GM19240 (cell line): Measurements from ENCODE around the gene APBB1IP.

Experiments
- DNase-seq: peaks from one replicate; pipeline ENCODE4 v3.0.0; 2011; ENCODE audit warnings: low spot score; ENCODE audit not compliant: insufficient read length

Gene APBB1IP

GRCh38 chr10:26505491-26505890 lies 67.3 kb downstream of the APBB1IP start:
- no peak for DNase-seq

GRCh38 chr10:26506736-26507135 lies 68.6 kb downstream of the APBB1IP start:
- DNase-seq, result no peak

GRCh38 chr10:26507441-26507840 lies 69.3 kb downstream of the APBB1IP start:
- no peak for DNase-seq

GRCh38 chr10:26508016-26508415 lies 69.9 kb downstream of the APBB1IP start:
- DNase-seq, result no peak

DNA sequence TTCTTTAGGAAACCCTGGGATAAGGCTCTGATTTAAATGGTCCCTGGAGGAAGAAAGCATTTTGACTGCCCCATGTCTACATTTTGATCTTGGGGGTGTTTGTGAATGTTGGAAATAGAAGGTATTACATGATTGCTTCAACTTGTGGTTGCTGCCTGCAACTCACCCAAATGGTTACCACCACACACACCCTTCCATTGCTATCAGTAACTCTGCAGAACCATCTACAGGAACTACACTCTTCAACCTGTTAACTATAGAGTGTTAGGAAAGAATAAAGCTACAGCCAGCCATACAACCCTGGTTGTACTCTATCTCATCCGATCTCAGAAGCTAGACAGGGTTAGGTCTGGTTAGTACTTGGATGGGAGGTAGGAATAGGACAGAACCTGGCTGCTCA lies 71.2 kb downstream of the APBB1IP start:
- DNase-seq, result no peak

DNA sequence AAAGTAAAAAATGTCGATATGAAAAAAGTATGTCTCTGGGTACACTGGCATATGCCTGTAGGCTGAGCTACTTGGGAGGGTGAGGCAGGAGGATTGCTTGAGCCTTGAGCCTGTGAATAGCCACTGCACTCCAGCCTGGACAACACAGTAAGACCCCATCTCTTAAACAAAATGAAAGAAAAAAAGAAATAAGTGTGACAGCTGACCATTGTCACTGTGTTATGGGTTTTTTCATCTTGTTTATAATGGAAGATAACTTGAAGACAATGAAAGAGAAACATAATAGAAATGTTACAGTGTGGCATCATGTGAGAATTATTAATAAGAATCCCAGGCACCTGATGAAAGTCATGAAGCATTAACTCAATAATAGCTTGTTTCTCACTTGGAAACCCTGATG lies 75.0 kb downstream of the APBB1IP start:
- no peak for DNase-seq

GRCh38 chr10:26516540-26517101 lies 78.5 kb downstream of the APBB1IP start:
- DNase-seq, result no peak

- DNase-seq, result no peak
Measured at GRCh38 chr10:26517141-26517867, 79.2 kb downstream of the APBB1IP start.

GRCh38 chr10:26519803-26520202 lies 81.7 kb downstream of the APBB1IP start:
- no peak for DNase-seq

DNA sequence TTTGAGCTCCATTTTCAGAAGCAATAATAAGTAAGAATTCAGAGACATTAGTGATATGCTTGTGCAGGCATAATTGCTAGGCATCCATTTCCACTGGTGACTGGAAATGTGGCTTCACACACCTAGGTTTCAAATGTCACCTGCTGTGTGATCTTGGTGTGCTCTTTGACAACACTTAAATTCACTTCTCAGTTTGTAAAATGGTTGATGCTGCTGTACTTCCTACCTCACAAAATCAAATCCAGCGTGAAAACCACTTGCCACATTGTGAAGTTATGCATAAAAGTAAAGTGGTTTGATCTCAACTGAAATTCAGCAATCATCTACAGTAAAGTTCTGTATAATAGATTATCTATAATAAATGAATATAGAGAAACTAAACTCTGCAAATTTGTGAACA lies 82.4 kb downstream of the APBB1IP start:
- no peak for DNase-seq

GRCh38 chr10:26524161-26524896 lies 86.2 kb downstream of the APBB1IP start:
- no peak for DNase-seq

DNA sequence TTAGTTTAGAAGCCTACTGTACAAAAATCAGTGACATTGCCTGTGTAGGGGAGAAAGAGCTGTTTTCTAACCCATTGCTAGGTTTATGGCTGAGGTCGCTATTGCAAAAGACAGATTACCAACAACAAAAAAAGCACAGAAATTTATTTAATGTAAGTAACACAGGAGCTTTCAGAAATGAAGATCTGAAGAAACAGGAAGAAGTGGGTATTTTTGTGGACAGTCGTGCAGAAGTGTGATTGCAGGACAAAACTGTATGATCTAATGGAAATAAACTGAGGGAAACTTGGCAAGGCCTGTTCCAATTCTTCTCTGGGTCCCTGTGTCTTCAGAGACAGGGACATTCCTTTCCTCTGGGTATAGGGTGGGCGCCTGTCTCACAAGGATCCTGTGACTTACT lies 87.4 kb downstream of the APBB1IP start:
- no peak for DNase-seq

- no peak for DNase-seq
Measured at GRCh38 chr10:26527018-26527417, 88.9 kb downstream of the APBB1IP start.

GRCh38 chr10:26528048-26528447 lies 89.9 kb downstream of the APBB1IP start:
- DNase-seq, result no peak

DNA sequence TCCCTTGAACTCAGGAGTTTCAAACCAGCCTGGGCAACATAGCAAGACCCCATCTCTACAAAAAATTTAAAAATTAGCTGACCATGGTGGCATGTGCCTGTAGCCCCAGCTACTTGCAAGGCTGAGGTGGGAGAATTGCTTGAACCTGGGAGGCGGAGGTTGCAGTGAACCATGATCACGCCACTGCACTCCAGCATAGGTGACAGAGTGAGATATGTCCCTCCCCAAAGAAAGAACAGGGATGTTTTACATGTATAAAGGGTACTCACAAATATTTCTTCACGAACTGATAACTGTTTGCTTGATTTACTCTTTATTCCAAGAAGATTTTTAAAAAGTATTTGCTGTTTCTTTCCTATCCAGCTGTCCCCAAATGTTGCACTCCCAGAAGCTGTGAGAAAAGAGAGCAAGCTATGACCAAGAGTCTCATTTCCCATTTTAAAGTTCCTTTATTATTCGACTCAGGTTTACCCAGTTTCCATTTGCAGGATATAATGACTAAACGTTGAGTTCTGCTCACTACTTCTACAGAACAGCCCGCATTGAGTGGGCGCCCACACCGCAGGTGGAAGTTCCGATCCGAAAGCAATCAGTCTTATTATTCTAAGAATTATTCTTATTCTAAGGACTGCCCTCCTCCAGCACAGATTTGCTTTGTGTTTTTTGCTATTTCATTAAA lies 90.7 kb downstream of the APBB1IP start:
- DNase-seq, result no peak

GRCh38 chr10:26534384-26534783 lies 96.2 kb downstream of the APBB1IP start:
- no peak for DNase-seq

DNA sequence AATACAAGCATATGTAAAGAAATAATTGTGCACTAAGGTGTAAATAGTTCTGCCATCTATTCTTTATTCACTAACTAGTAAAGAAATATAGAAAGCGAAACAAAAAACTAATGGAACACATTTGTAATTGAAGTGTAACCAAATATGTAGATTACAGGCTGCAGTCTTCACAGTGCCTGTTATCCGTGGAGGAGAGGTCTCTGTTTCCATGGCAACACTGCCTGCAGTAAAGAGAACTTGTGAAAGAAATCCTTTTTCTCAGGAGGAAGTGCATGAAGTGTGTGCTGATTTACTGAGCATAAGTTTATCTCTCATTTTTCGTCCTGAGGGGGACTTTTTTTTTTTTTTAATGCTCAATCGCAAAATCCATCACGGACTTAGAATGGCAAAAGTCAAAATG lies 102.5 kb downstream of the APBB1IP start:
- DNase-seq, result no peak

- no peak for DNase-seq
Measured at GRCh38 chr10:26543567-26544306, 105.6 kb downstream of the APBB1IP start.

GRCh38 chr10:26544932-26545331 lies 106.8 kb downstream of the APBB1IP start:
- DNase-seq, result no peak

DNA sequence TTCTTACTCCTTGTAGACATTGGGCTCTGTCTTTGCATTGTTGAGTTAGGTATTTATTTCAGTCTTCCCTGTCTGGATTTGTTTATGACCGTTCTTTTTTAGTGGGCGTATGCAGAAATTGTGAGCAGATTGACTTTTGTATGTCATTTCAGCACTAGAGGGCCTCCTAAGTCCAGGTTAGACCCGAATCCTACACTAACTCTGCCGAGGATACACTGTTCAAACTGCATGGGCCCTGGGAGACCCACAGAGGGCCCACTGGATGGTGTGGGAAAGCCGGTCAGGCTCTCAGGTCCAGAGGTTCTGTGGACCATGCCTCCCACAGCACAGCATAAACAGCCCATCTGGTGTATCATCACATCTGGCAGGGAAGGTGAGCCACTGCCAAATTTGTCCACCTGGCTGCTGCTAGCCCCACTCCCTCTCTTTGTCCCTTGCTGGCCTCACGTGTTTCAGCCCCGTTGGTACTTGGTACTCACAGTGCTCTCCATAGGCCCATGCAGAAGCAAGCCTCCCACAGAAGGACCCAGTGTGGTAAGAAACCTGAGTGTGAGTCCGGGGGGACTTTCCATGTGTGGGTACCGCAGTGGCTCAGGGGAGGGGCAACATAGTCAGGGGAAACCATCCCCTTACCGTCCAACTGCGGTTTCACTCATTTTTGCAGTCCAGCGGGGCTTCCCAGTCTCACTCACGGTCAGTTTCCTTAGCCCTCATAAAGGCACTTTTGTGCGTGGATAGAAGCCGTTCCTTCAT lies 112.8 kb downstream of the APBB1IP start:
- no peak for DNase-seq

DNA sequence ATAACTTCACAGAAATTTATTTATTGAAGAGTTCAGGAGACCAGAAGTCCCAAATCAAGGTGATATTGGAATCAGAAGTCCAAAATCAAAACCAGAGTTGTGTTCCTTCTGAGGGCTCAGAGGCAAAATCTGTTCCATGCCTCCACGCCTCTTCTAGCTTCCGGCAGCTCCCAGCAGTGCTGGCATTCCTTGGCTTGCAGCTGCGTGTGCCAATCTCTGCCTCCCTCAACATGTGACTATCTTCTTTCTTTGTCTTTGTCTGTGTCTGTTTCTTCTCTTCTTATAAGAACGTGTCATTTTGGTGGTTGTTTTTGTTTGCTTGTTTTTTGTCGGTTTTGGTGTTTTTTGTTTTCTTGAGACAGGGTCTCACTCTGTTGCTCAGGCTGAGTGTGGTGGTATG lies 116.1 kb downstream of the APBB1IP start:
- no peak for DNase-seq
